ENCODE measurements around the gene GABPB2.
"Not testable (repeated sequence)": the region's sequence is repeated elsewhere in the genome, so short reads cannot be mapped to it uniquely, and the experiment has no call there.

Gene GABPB2

GRCh38 chr1:151060007-151060656, 10.4 kb upstream of the GABPB2 start, which contains the start of gene MLLT11:
Gene MLLT11 (plus strand): TSS chr1:151060397. CDS start chr1:151067225, 6,828 bp downstream.
- no peak for DNase-seq (ENCODE audit: low read depth)

- no peak for DNase-seq (ENCODE audit: low read depth)
These were observed 9.7 kb upstream of the GABPB2 start for GRCh38 chr1:151060657-151061421.

DNA sequence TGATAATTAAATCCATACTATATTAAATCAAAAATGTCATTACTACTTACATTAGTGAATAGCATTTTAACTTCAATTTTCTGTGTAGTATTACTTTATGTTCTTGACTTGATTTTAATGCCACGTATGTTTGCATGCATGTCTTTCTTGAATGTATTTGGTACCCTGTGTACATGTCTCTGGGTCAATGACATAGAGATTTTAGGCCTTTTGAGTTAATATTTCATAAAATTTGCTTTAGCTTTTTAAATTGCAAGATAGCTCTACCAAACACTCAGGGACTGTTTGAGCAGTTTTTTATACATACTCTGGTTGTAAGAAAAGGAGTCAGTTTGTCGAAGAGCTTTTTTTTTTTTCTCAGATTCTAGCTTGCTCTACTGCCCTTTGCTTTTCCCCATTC, 8.9 kb upstream of the GABPB2 start:
- DNase-seq (ENCODE audit: low read depth) = no peak

DNA sequence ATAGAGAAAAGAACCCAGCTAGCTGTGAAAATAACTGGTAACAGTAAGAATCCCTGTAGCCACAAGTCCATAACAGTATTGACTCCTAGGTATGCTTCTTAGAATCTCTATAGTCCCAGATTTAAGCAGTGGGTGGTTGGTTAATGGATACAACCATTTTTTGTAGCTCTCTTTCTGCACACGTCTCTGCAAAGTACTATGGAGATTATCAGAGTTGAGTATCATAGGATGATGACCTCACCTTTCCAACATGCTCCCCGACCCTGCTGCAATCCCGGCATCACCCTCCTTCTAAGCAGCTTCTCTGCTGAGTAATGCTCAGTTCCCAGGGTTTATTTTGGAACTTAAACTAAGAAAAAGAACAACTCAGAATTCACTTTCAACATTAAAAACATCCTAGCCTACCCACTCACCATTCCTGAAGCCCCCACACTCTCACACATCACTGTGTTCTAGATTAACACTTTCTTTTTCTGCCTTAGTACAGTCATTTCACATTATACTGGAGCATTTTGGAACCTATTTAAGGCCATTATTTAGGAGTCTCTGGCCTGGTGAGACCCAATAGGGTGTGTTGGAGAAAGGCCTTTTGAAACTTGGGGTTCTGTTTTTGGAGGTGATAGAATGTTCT, 7.7 kb upstream of the GABPB2 start:
- DNase-seq (ENCODE audit: low read depth) = no peak

GRCh38 chr1:151065089-151065645, 5.4 kb upstream of the GABPB2 start:
- DNase-seq (ENCODE audit: low read depth) = no peak

DNA sequence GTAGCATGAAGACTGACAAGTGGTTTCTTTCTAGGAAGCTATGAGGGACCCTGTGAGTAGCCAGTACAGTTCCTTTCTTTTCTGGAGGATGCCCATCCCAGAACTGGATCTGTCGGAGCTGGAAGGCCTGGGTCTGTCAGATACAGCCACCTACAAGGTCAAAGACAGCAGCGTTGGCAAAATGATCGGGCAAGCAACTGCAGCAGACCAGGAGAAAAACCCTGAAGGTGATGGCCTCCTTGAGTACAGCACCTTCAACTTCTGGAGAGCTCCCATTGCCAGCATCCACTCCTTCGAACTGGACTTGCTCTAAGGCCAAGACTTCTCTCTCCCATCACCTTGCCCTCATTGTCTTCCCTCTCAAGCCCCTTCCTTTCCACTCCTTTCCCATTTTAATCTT, 3.4 kb upstream of the GABPB2 start:
- no peak for DNase-seq (ENCODE audit: low read depth)

DNA sequence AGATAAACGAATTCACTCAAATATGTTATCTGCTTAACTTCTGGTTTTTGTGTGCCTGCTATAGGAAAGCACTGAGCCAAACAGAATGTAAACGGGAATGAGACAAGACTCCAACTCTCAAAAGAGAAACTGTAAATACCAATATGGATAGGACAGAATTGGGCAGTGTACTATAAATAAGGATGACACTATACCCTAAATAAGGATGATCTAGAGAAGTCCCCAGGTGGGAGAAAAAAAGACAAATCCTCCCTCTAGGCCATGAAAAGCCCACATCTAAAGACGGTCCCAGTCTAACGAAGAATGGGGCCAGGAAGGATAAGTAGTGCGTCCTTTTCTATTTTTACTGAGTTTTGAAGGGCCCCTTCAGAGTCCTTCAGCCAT, 1.5 kb upstream of the GABPB2 start:
- no peak for DNase-seq (ENCODE audit: low read depth)

- DNase-seq (ENCODE audit: low read depth) = no peak
These were observed 1.7 kb downstream of the GABPB2 start for GRCh38 chr1:151072224-151072623.

GRCh38 chr1:151085953-151086559, 15.5 kb downstream of the GABPB2 start:
- no peak for DNase-seq (ENCODE audit: low read depth)

- not testable (repeated sequence) for DNase-seq (ENCODE audit: low read depth)
These were observed 26.9 kb downstream of the GABPB2 start for GRCh38 chr1:151097426-151097825.

DNA sequence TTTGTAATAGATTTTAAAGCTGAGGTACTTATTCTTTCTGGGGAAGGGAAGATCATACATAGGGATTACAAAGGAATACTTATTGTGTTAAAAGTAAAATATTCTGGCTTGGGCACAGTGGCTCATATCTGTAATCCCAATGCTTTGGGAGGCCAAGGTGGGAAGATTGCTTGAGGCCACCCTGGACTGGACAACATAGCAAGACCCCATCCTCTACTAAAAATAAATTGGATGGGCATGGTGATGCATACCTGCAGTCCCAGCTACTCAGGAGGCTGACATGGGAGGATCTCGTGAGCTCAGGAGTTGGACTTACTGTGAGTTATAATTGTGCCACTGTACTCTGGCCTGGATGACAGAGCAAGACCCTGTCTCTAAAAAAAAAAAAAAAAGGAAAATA, 27.6 kb downstream of the GABPB2 start:
- no peak for DNase-seq (ENCODE audit: low read depth)

DNA sequence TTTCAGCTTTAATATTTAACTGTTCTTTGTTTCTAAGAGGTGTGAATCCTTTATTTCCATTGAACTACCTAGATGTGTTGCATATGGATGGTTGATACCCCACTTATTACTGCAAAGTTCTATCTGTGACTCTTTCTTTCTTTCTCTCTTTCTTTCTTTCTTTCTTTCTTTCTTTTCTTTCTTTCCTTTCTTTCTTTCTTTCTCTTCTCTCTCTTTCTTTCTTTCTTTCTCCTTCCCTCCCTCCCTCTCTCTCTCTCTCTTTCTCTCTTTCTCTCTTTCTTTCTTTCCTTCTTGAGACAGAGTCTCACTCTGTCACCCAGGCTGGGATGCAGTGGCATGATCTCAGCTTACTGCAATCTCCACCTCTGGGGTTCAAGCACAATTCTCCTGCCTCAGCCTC, 34.1 kb downstream of the GABPB2 start:
- DNase-seq (ENCODE audit: low read depth) = no peak

GRCh38 chr1:151106894-151107293, 36.3 kb downstream of the GABPB2 start:
- no peak for DNase-seq (ENCODE audit: low read depth)

DNA sequence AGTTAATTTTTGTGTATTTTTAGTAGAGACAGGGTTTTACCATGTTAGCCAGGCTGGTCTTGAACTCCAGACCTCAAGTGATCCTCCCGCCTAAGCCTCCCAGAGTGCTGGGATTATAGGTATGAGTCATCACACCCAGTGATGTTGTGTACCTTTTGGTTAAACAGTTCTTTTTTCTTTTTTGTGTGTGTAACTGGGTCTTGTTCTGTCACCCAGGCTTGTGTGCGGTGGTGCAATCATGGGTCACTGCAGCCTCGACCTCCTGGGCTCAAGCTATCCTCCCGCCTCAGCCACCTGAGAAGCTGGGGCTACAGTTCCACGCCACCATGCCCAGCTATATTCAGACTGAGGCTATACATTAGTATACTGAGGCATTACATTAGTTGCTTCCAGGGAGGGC, 37.8 kb downstream of the GABPB2 start:
- DNase-seq (ENCODE audit: low read depth) = no peak

GRCh38 chr1:151113877-151114276, 43.3 kb downstream of the GABPB2 start:
- DNase-seq (ENCODE audit: low read depth) = no peak

DNA sequence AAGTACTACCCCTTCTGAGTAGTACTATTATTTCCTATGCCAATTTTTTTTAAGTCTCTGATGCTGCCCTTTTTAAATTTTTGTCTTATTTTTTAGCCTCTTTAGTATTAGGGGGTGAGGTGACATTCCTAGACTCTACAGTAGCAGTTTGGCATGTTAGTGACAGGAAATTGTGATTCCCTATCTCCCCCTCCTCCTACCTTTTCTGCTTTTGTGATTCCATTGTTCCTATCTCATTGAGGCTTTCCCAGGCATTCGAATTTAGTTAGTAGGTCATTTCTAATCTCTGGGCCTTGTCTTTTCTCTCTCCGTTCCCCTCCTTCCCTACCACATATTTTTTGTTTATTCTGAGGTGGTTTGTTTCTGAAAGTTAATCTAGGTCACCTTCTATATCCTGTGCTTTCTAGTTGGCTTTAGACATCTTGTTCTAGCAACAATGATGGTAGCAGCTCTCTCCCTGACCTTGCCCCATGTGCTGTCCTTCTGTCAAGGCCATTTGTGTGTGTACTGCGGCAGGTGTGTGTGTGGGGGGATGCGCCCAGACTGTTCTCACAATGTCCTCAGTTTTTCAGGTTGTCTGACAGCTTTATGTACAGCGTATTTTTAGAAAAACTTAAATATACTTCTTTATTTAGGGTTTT, 54.3 kb downstream of the GABPB2 start:
- DNase-seq (ENCODE audit: low read depth) = no peak

DNA sequence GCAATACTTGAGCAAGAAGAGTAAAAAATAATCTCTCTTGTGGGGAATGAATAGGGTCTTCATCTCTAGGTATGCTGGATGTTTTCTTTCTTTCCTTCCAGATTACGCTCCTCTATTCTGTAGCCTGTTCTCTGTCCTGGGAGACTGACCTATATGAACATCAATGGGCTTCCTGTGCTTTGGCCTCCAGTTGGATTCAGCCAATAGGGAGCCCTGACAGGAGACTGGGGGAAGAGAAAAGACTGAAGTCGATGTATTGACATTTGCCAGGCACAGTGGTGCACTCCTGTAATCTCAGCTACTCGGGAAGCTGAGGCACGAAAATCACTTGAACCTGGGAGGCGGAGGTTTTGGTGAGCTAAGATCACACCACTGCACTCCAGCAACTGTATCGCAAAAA, 58.2 kb downstream of the GABPB2 start:
- no peak for DNase-seq (ENCODE audit: low read depth)

DNA sequence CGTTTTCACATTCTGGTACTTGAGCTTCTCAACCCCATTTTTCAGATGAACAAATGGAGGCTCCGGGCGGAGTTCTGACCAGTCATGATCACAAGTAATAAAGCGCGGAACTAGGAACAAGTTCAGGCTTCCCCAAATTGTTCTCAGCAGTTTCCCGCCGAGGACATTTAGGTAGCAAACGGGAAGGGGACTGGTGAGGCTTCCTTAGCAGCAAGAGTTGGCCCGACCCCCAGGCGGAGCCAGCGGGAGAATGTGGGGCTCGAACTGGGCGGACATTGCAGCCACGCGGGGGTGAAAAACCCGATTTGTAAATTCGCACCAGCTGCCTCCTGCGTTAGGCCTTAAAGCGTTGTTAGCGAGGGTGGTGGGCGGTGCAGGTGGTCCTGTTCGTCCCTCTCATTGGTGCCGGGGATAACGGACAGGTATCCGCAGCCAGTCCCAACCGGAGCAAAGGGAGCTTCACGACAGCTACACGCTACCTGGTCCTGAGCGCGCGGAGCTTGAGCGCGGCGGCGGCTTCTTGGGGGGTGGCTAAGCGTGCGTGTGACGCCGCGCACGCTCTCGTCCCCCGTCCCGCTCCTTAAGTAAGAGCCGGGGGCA, 60.5 kb downstream of the GABPB2 start:
- peak; percentile 59 for DNase-seq (ENCODE audit: low read depth)

DNA sequence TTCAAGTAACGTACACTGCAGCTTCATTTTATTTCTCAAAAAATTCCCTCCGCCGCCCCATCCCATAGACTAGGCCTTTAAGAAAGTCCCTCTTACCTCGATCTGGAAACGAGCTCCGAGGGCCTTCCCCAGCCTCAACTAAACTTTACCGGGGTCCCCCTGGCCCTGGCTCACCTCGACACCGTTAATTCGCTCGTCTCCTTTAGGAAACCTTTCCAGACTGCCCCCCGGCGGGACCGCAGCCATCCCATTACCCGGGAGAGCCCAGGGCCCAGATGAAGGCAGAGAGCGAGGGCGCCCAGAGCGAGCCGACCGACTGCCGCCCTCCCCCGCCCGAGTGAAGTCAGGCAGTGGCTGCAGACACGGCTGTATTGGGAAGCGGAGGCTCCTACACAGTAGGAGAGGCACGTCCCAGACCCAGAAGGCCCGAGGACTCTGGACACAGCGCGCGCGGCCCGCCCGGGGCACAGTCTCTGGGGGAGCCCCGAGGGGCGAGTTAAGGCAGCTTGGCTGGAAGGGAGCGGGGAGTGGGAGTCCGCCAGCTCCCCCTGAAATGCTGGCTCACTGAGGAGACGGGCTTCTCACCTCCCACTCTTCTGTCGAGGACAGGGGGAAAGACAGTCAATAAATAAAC, 61.3 kb downstream of the GABPB2 start:
- no peak for DNase-seq (ENCODE audit: low read depth)

DNA sequence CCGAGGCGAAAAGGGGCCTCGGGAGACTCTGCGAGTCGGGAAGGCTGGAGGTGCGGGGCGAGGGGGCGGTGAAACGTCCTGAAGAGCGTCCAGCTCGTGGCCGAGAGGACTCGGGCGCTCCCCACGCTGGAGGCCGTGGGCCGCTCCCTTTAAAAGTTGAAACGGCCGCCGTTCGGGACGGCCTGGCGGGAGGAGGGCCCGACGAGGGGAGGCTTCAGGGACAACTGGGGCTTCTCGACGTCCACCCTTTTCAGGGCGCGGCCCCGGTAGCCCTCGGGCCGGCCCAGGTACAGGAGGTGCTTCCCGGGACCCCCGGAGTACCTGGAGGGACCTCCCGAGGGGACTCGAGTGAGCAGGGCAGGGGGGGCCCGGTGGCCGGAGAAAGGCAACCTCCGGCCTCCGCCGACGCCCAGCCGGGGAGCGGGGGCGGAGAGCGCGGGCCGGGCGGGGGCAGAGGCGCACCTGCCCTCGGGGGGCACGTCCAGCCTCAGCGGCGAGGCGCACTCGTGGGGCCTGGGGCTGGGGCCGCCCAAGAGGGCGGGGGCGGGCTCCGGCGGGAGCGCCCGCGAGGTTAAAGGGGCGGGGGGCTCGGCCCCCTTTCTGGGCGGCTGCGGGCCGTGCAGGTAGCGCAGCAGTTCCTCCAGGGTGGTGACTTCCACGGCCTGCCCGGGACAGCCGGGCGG, 61.9 kb downstream of the GABPB2 start:
- no peak for DNase-seq (ENCODE audit: low read depth)
